K562 (cell line): ENCODE measurements around the gene SLC20A1. TPM values are rescaled to one million over a fixed set of nuclear protein-coding genes. Genes with fewer than 3 reads are reported as not detected.

ENCODE experiments used
- ARHGAP35 ChIP-seq: fragments of 450-650 bp; IDR thresholded peaks from 2 replicates; pipeline ENCODE4 v1.6.1; 2018; ENCODE audit not compliant: partially characterized antibody
- ARID1B ChIP-seq: fragments of 450-650 bp; IDR thresholded peaks from 2 replicates; pipeline ENCODE4 v1.6.1; 2016; ENCODE audit warnings: antibody characterized with exemption, mild to moderate bottlenecking, inconsistent platforms
- ATF3 ChIP-seq, 2 experiments: fragments of 450-650 bp in 1 of 2; sonication (generic) in 1 of 2; formaldehyde crosslinking in 1 of 2; IDR thresholded peaks in 1 of 2; conservative IDR thresholded peaks in 1 of 2; 2 replicates each; pipeline versions ENCODE4 v1.6.1 to v1.8.1; 2016 to 2023; ENCODE audit warnings: mild to moderate bottlenecking in 2 of 2, moderate library complexity in 2 of 2, inconsistent platforms in 1 of 2, missing genetic modification reagents in 1 of 2
- BACH1 ChIP-seq: fragments of 200-800 bp; sonication (Bioruptor generic); IDR thresholded peaks from 2 replicates; pipeline ENCODE4 v1.6.1; 2016; ENCODE audit warnings: missing genetic modification characterization, missing compliant biosample characterization
- BHLHE40 ChIP-seq: IDR thresholded peaks from 2 replicates; pipeline ENCODE4 v1.6.1; 2011; ENCODE audit warnings: low read length, improper control_type of control experiment
- BMI1 ChIP-seq: fragments of 150-350 bp; IDR thresholded peaks from 2 replicates; pipeline ENCODE4 v1.6.1; 2014; ENCODE audit warnings: low read length
- CHCHD3 ChIP-seq: fragments of 250-450 bp; sonication (Bioruptor Pico); IDR thresholded peaks from 2 replicates; pipeline ENCODE4 v2.1.2; 2022; ENCODE audit warnings: mild to moderate bottlenecking
- GATAD2B ChIP-seq: fragments of 450-650 bp; IDR thresholded peaks from 2 replicates; pipeline ENCODE4 v1.6.1; 2017; ENCODE audit warnings: mild to moderate bottlenecking, borderline replicate concordance
- HDAC8 ChIP-seq: fragments of 450-650 bp; IDR thresholded peaks from 2 replicates; pipeline ENCODE4 v1.6.1; 2016; ENCODE audit warnings: mild to moderate bottlenecking, missing genetic modification characterization, moderate library complexity, missing compliant biosample characterization
- MAFF ChIP-seq: IDR thresholded peaks from 2 replicates; pipeline ENCODE4 v1.6.1; 2012; ENCODE audit warnings: low read length, improper control_type of control experiment
- MLLT1 ChIP-seq, 2 experiments: fragments of 450-650 bp; IDR thresholded peaks; 2 replicates each; pipeline ENCODE4 v1.6.1; 2016
- MLX ChIP-seq, 2 experiments: fragments of 450-650 bp in 1 of 2; sonication (generic) in 1 of 2; formaldehyde crosslinking; conservative IDR thresholded peaks; 2 replicates each; pipeline versions ENCODE4 v1.4.0 to v1.8.1; 2020 to 2022; ENCODE audit warnings: mild to moderate bottlenecking in 1 of 2, missing genetic modification reagents in 1 of 2
- MTA2 ChIP-seq: fragments of 450-650 bp; IDR thresholded peaks from 2 replicates; pipeline ENCODE4 v1.6.1; 2016; ENCODE audit warnings: low read depth
- POLR2AphosphoS5 ChIP-seq: IDR thresholded peaks from 2 replicates; pipeline ENCODE4 v1.6.1; 2011; ENCODE audit warnings: mild to moderate bottlenecking, low read depth, low read length, moderate library complexity; ENCODE audit not compliant: control insufficient read depth, insufficient read depth
- POLR3A ChIP-seq: IDR thresholded peaks from 2 replicates; pipeline ENCODE4 v1.6.1; 2011; ENCODE audit warnings: borderline replicate concordance, mild to moderate bottlenecking, moderate library complexity; ENCODE audit not compliant: insufficient read length, insufficient read depth; ENCODE audit errors: extremely low read depth
- SAFB2 ChIP-seq: fragments of 200-400 bp; formaldehyde crosslinking; IDR thresholded peaks from 2 replicates; pipeline ENCODE4 v1.6.1; 2018; ENCODE audit warnings: borderline replicate concordance, low read length, low read depth, moderate library complexity; ENCODE audit not compliant: severe bottlenecking
- SMARCA4 ChIP-seq: fragments of 450-650 bp; IDR thresholded peaks from 2 replicates; pipeline ENCODE4 v1.6.1; 2016
- SP2 ChIP-seq: IDR thresholded peaks from 2 replicates; pipeline ENCODE4 v1.6.1; 2011; ENCODE audit warnings: mild to moderate bottlenecking, low read depth, low read length, moderate library complexity; ENCODE audit not compliant: poor library complexity, severe bottlenecking; ENCODE audit errors: extremely low read depth
- SRSF7 ChIP-seq: fragments of 200-400 bp; formaldehyde crosslinking; optimal IDR thresholded peaks from 2 replicates; pipeline ENCODE3; 2017; ENCODE audit warnings: mild to moderate bottlenecking, low read depth, low read length
- TAF15 ChIP-seq: fragments of 200-400 bp; formaldehyde crosslinking; IDR thresholded peaks from 2 replicates; pipeline ENCODE4 v1.6.1; 2017; ENCODE audit warnings: mild to moderate bottlenecking, low read depth, low read length, moderate library complexity
- TFAM ChIP-seq: fragments of 250-450 bp; sonication (Bioruptor Pico); conservative IDR thresholded peaks from 2 replicates; pipeline ENCODE4 v1.5.0; 2021; ENCODE audit warnings: mild to moderate bottlenecking, moderate library complexity
- ZNF175 ChIP-seq: fragments of 200-800 bp; sonication (Bioruptor generic); IDR thresholded peaks from 2 replicates; pipeline ENCODE4 v1.6.1; 2016; ENCODE audit warnings: low read depth, mild to moderate bottlenecking, missing genetic modification characterization, missing compliant biosample characterization
- ZNF282 ChIP-seq: sonication (generic); formaldehyde crosslinking; IDR thresholded peaks from 2 replicates; pipeline ENCODE4 v1.8.1; 2023; ENCODE audit warnings: missing genetic modification reagents
- ZNF384 ChIP-seq: IDR thresholded peaks from 2 replicates; pipeline ENCODE4 v1.6.1; 2012; ENCODE audit warnings: low read depth, low read length, improper control_type of control experiment
- ZNF551 ChIP-seq: fragments of 250-450 bp; sonication (Bioruptor Pico); IDR thresholded peaks from 2 replicates; pipeline ENCODE4 v1.5.0; 2021; ENCODE audit warnings: mild to moderate bottlenecking, moderate library complexity
- polyA plus RNA-seq, 8 experiments: library from polyadenylated mRNA; depleted of rRNA in 4 of 8; stranded (reverse) in 5 of 8; unstranded in 3 of 8; fragments of >200 nt; fragmentation: Nextera tagmentation in 2 of 8; fragmentation: Illumina TruSeq in 1 of 8; extraction: Ambion mirVana in 2 of 8; extraction: Trizol in 1 of 8; gene quantifications; 2 replicates each; pipeline versions ENCODE4 v1.2.1 to v1.2.3, GENCODE V29; 2011 to 2014; ENCODE audit warnings: inconsistent platforms in 1 of 8, missing spikeins in 1 of 8
- total RNA-seq, 7 experiments: library from RNA; depleted of rRNA in 6 of 7; stranded (reverse); fragments of >200 nt in 6 of 7; fragmentation: Illumina TruSeq in 2 of 7; extraction: Trizol in 2 of 7; gene quantifications; 2 replicates each; pipeline versions ENCODE4 v1.2.1 to v1.2.3, GENCODE V29; 2011 to 2021; ENCODE audit warnings: low replicate concordance in 1 of 7

SLC20A1 gene
- total and polyA plus RNA-seq, 9 of the 15 experiments (the other 6 are each of a cell fraction or from before 2014, with no cell fraction given): 53.8 to 150 (median 74.7) TPM

GRCh38 chr2:112622528-112622849 is 23.2 kb upstream of the SLC20A1 start (continued):
- no peak for TF ChIP-seq TFAM (CRISPR knock-in tag)
- TF ChIP-seq TAF15: no peak
- TF ChIP-seq ATF3 (IDR thresholded peaks at IDR 0.05): peak; percentile 62
- TF ChIP-seq ATF3 (CRISPR knock-in tag; conservative IDR thresholded peaks at IDR 0.05): no peak
- TF ChIP-seq SRSF7: no peak
- TF ChIP-seq ZNF551 (CRISPR knock-in tag): no peak
- TF ChIP-seq SMARCA4: peak; percentile 77
- TF ChIP-seq ZNF175 (CRISPR knock-in tag): no peak
- no peak for TF ChIP-seq BACH1 (tag)
- TF ChIP-seq HDAC8 (tag): no peak
- TF ChIP-seq CHCHD3 (CRISPR knock-in tag): no peak
- TF ChIP-seq ZNF384: no peak
- TF ChIP-seq POLR2AphosphoS5: no peak
- peak; percentile 80 for TF ChIP-seq ARID1B
- no peak for TF ChIP-seq GATAD2B
- TF ChIP-seq BMI1: no peak
- TF ChIP-seq SAFB2: no peak
- no peak for TF ChIP-seq POLR3A
- no peak; the same call in 1 of the 2 replicates for TF ChIP-seq MAFF
- TF ChIP-seq BHLHE40: no peak
- no peak for TF ChIP-seq MLX (CRISPR knock-in tag; conservative IDR thresholded peaks at IDR 0.05)
- no peak for TF ChIP-seq SP2
- TF ChIP-seq ZNF282 (CRISPR knock-in tag): no peak
- 0 out of 2 replicates have a peak, but pooled peaks have one; percentile 23 for TF ChIP-seq MTA2
- no peak for TF ChIP-seq ARHGAP35
- no peak for TF ChIP-seq MLLT1 (IDR thresholded peaks at IDR 0.05)
